ENCODE measurements around the gene SERPINH1.

- TF ChIP-seq, protein P1, sequence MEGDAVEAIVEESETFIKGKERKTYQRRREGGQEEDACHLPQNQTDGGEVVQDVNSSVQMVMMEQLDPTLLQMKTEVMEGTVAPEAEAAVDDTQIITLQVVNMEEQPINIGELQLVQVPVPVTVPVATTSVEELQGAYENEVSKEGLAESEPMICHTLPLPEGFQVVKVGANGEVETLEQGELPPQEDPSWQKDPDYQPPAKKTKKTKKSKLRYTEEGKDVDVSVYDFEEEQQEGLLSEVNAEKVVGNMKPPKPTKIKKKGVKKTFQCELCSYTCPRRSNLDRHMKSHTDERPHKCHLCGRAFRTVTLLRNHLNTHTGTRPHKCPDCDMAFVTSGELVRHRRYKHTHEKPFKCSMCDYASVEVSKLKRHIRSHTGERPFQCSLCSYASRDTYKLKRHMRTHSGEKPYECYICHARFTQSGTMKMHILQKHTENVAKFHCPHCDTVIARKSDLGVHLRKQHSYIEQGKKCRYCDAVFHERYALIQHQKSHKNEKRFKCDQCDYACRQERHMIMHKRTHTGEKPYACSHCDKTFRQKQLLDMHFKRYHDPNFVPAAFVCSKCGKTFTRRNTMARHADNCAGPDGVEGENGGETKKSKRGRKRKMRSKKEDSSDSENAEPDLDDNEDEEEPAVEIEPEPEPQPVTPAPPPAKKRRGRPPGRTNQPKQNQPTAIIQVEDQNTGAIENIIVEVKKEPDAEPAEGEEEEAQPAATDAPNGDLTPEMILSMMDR (conservative IDR thresholded peaks at IDR 0.05 in 1 of 2, IDR thresholded peaks at IDR 0.05 in 1 of 2; ENCODE audit: extremely low read depth in 1 of 2, insufficient read depth in 1 of 2, low read depth in 1 of 2, low read length in 2 of 2), result no peak
- no peak for TF ChIP-seq EZH2 (IDR thresholded peaks at IDR 0.05; ENCODE audit: borderline replicate concordance, low read length)
These were observed 37.2 kb upstream of the SERPINH1 start for GRCh38 chr11:75524665-75525432.

Data from mammary epithelial cell (primary cell).